ENCODE data around the gene DSG3. TPM values are rescaled to one million over a fixed set of nuclear protein-coding genes. Genes with fewer than 3 reads are reported as not detected.

The DSG3 gene
- total RNA-seq, 1 donor from 2014 or later = not detected

GRCh38 chr18:31440787-31441186 is 6.8 kb upstream of the DSG3 start:
- Mint-ChIP-seq H3K9me3 (ENCODE audit: unreplicated experiment) (no peaks in the 10 kb centered on the region), H3K4me1 (ENCODE audit: unreplicated experiment) (no peaks in the 10 kb centered on the region), H3K27ac (ENCODE audit: unreplicated experiment) (no peak overlapping the region), H3K27me3 (ENCODE audit: unreplicated experiment) (peaks cover 44% of the 10 kb centered on the region), H3K36me3 (ENCODE audit: unreplicated experiment) (no peaks in the 10 kb centered on the region), H3K4me3 (ENCODE audit: unreplicated experiment) (no peak overlapping the region)
- no peak for TF ChIP-seq CTCF (IDR thresholded peaks at IDR 0.05)
- no peak for DNase-seq (ENCODE audit: extremely low spot score, unreplicated experiment)

GRCh38 chr18:31441493-31441892 is 6.0 kb upstream of the DSG3 start:
- Mint-ChIP-seq H3K4me1 (ENCODE audit: unreplicated experiment) (no peaks in the 10 kb centered on the region), H3K4me3 (ENCODE audit: unreplicated experiment) (no peak overlapping the region), H3K36me3 (ENCODE audit: unreplicated experiment) (no peaks in the 10 kb centered on the region), H3K27me3 (ENCODE audit: unreplicated experiment) (peaks cover 44% of the 10 kb centered on the region), H3K27ac (ENCODE audit: unreplicated experiment) (no peak overlapping the region), H3K9me3 (ENCODE audit: unreplicated experiment) (no peaks in the 10 kb centered on the region)
- TF ChIP-seq CTCF (IDR thresholded peaks at IDR 0.05) = no peak
- DNase-seq (ENCODE audit: extremely low spot score, unreplicated experiment) = no peak

GRCh38 chr18:31444142-31444541 is 3.4 kb upstream of the DSG3 start:
- Mint-ChIP-seq H3K27me3 (ENCODE audit: unreplicated experiment) (peaks cover 42% of the 10 kb centered on the region), H3K4me3 (ENCODE audit: unreplicated experiment) (no peak overlapping the region), H3K36me3 (ENCODE audit: unreplicated experiment) (no peaks in the 10 kb centered on the region), H3K4me1 (ENCODE audit: unreplicated experiment) (no peaks in the 10 kb centered on the region), H3K9me3 (ENCODE audit: unreplicated experiment) (no peaks in the 10 kb centered on the region), H3K27ac (ENCODE audit: unreplicated experiment) (no peak overlapping the region)
- no peak for TF ChIP-seq CTCF (IDR thresholded peaks at IDR 0.05)
- DNase-seq (ENCODE audit: extremely low spot score, unreplicated experiment) = no peak

- no peaks in the 10 kb centered on the region for H3K36me3 Mint-ChIP-seq (ENCODE audit: unreplicated experiment)
- H3K4me1 Mint-ChIP-seq (ENCODE audit: unreplicated experiment) = no peaks in the 10 kb centered on the region
- peaks cover 39% of the 10 kb centered on the region for H3K27me3 Mint-ChIP-seq (ENCODE audit: unreplicated experiment)
- no peaks in the 10 kb centered on the region for H3K9me3 Mint-ChIP-seq (ENCODE audit: unreplicated experiment)
- no peak for DNase-seq (ENCODE audit: extremely low spot score, unreplicated experiment)
- no peak overlapping the region for H3K4me3 Mint-ChIP-seq (ENCODE audit: unreplicated experiment)
- no peak for TF ChIP-seq CTCF (IDR thresholded peaks at IDR 0.05)
- H3K27ac Mint-ChIP-seq (ENCODE audit: unreplicated experiment) = no peak overlapping the region
Measured at GRCh38 chr18:31445908-31446307, 1.6 kb upstream of the DSG3 start.

GRCh38 chr18:31446854-31447253 is 687 bp upstream of the DSG3 start:
- peaks cover 30% of the 10 kb centered on the region for H3K27me3 Mint-ChIP-seq (ENCODE audit: unreplicated experiment)
- no peaks in the 10 kb centered on the region for H3K4me1 Mint-ChIP-seq (ENCODE audit: unreplicated experiment)

More at GRCh38 chr18:31446854-31447253, 687 bp upstream of the DSG3 start:
- DNase-seq (ENCODE audit: extremely low spot score, unreplicated experiment) = no peak
- Mint-ChIP-seq H3K9me3 (ENCODE audit: unreplicated experiment) (no peaks in the 10 kb centered on the region), H3K27ac (ENCODE audit: unreplicated experiment) (no peak overlapping the region), H3K36me3 (ENCODE audit: unreplicated experiment) (no peaks in the 10 kb centered on the region), H3K4me3 (ENCODE audit: unreplicated experiment) (no peak overlapping the region)
- no peak for TF ChIP-seq CTCF (IDR thresholded peaks at IDR 0.05)

All from osteocyte (in vitro differentiated cells).